B cell (primary cell): ENCODE data around the gene FBLL1. TPM values are rescaled to one million over a fixed set of nuclear protein-coding genes. Genes with fewer than 3 reads are reported as not detected.

Experiments used
- ATAC-seq: fragments of 200-7000 bp; cut with Tn5 transposase; one replicate; pipeline ENCODE4 v1.10.0; 2021; ENCODE audit warnings: low read depth, mild to moderate bottlenecking, moderate number of reproducible peaks, moderate library complexity
- CTCF ChIA-PET: fragments of 350-600 bp; sonication (Branson Sonifier 250); formaldehyde crosslinking; loops from one replicate; lab custom pipeline; 2021; ENCODE audit warnings: antibody characterized with exemption, inconsistent platforms; lab: Charles Lee
- POLR2A ChIA-PET: fragments of 350-600 bp; sonication (Branson Sonifier 250); formaldehyde crosslinking; loops from one replicate; lab custom pipeline; 2021; ENCODE audit warnings: antibody characterized with exemption; lab: Charles Lee
- DNase-seq: peaks from one replicate; pipeline ENCODE4 v3.0.0; 2013
- H2AFZ ChIP-seq: 2 replicates; pipeline ENCODE4 v1.6.1; 2012; ENCODE audit warnings: mild to moderate bottlenecking, low read depth, low read length; ENCODE audit not compliant: insufficient read depth, poor library complexity, severe bottlenecking
- H3K27ac ChIP-seq, 2 donors: 1 replicate in 1 of 2; 2 replicates in 1 of 2; pipeline ENCODE4 v1.5.1; 2012 to 2013; ENCODE audit warnings: low read length in 2 of 2, mild to moderate bottlenecking in 2 of 2, moderate library complexity in 1 of 2
- H3K27me3 ChIP-seq, 4 experiments: fragments of 200-600 bp in 1 of 4; sonication (generic) in 1 of 4; replicated peaks in 1 of 4; 1 replicate in 2 of 4; 2 replicates in 2 of 4; pipeline versions ENCODE4 v1.6.1 to v1.7.0; 2013 to 2016; ENCODE audit warnings: low read length in 3 of 4, mild to moderate bottlenecking in 2 of 4, mixed read lengths in 1 of 4, moderate library complexity in 1 of 4; ENCODE audit not compliant: insufficient read depth in 4 of 4, control insufficient read depth in 3 of 4; ENCODE audit errors: control extremely low read depth in 1 of 4
- H3K36me3 ChIP-seq, 2 experiments: replicated peaks in 1 of 2; 1 replicate in 1 of 2; 2 replicates in 1 of 2; pipeline versions ENCODE4 v1.6.1 to v1.7.1; 2013; ENCODE audit warnings: low read length in 1 of 2; ENCODE audit not compliant: insufficient read depth in 2 of 2, control insufficient read depth in 1 of 2; ENCODE audit errors: control extremely low read depth in 1 of 2, extremely low read depth in 1 of 2
- H3K4me1 ChIP-seq, 2 donors: fragments of 200-600 bp in 1 of 2; sonication (generic) in 1 of 2; 1 replicate in 1 of 2; 2 replicates in 1 of 2; pipeline versions ENCODE4 v1.5.1 to v1.6.1; 2013 to 2017; ENCODE audit warnings: low read length in 2 of 2; ENCODE audit not compliant: control insufficient read depth in 2 of 2, insufficient read depth in 2 of 2
- H3K4me2 ChIP-seq: replicated peaks from 2 replicates; pipeline ENCODE3; 2012; ENCODE audit warnings: mild to moderate bottlenecking, low read depth, low read length; ENCODE audit not compliant: poor library complexity, severe bottlenecking
- H3K4me3 ChIP-seq, 5 experiments: fragments of 200-600 bp in 1 of 5; sonication (generic) in 1 of 5; 1 replicate in 3 of 5; 2 replicates in 2 of 5; pipeline versions ENCODE4 v1.5.1 to v1.7.0; 2011 to 2016; ENCODE audit warnings: low read length in 4 of 5, mild to moderate bottlenecking in 4 of 5, low read depth in 2 of 5, control low read depth in 1 of 5, moderate library complexity in 1 of 5; ENCODE audit not compliant: insufficient read depth in 1 of 5; ENCODE audit errors: control extremely low read depth in 1 of 5, extremely low read depth in 1 of 5
- H3K79me2 ChIP-seq: fragments of 200-600 bp; sonication (generic); one replicate; pipeline ENCODE4 v1.6.0; 2016; ENCODE audit warnings: low read length; ENCODE audit not compliant: control insufficient read depth, insufficient read depth
- H3K9ac ChIP-seq: fragments of 200-600 bp; sonication (generic); 2 replicates; pipeline ENCODE4 v1.6.1; 2017; ENCODE audit warnings: mild to moderate bottlenecking, low read length, moderate library complexity
- H3K9me3 ChIP-seq, 3 donors: one replicate each; pipeline versions ENCODE4 v1.6.1 to v1.7.1; 2013; ENCODE audit warnings: low read length in 2 of 3; ENCODE audit not compliant: control insufficient read depth in 2 of 3, insufficient read depth in 1 of 3; ENCODE audit errors: control extremely low read depth in 1 of 3
- H4K20me1 ChIP-seq: 2 replicates; pipeline ENCODE4 v1.6.0; 2012; ENCODE audit warnings: mild to moderate bottlenecking, low read length; ENCODE audit not compliant: insufficient read depth, control insufficient read depth, poor library complexity, severe bottlenecking
- H3K27ac Mint-ChIP-seq: one replicate; pipeline ENCODE4 v1.8.0; 2021; ENCODE audit warnings: mixed read lengths
- H3K27me3 Mint-ChIP-seq: one replicate; pipeline ENCODE4 v1.8.0; 2021; ENCODE audit warnings: mixed read lengths
- H3K4me1 Mint-ChIP-seq: one replicate; pipeline ENCODE4 v1.8.0; 2021; ENCODE audit warnings: mixed read lengths
- H3K4me3 Mint-ChIP-seq: one replicate; pipeline ENCODE4 v1.8.0; 2021; ENCODE audit warnings: mixed read lengths
- H3K9me3 Mint-ChIP-seq: one replicate; pipeline ENCODE4 v1.8.0; 2022; ENCODE audit warnings: mixed read lengths; ENCODE audit not compliant: insufficient read depth
- CTCF ChIP-seq: fragments of 200-600 bp; IDR thresholded peaks from one replicate; pipeline ENCODE4 v1.8.0; 2022; ENCODE audit warnings: antibody characterized with exemption, mild to moderate bottlenecking
- EZH2 ChIP-seq: IDR thresholded peaks from 2 replicates; pipeline ENCODE4 v1.6.1; 2012; ENCODE audit warnings: borderline replicate concordance, low read depth, mild to moderate bottlenecking, moderate library complexity, low read length; ENCODE audit not compliant: insufficient read depth, poor library complexity, severe bottlenecking
- WGBS: methylation state at CpG from one replicate; pipeline ENCODE4 v1.1.5; 2013; ENCODE audit warnings: missing lambda C conversion rate; ENCODE audit not compliant: insufficient coverage; 5-methylcytosine and 5-hydroxymethylcytosine counted together
- intact Hi-C: fragments of 100-400 bp; cut with micrococcal nuclease; formaldehyde crosslinking; loops from one replicate; pipeline ENCODE4 v1.10.0; 2022
- polyA plus RNA-seq: library from polyadenylated mRNA; depleted of rRNA; stranded (reverse); fragments of >200 nt; gene quantifications from 2 replicates; pipeline ENCODE4 v1.2.3, GENCODE V29; 2012
- total RNA-seq, 2 donors: library from RNA; stranded (reverse); fragments of 120-200 nt in 1 of 2; gene quantifications; 1 replicate in 1 of 2; 2 replicates in 1 of 2; pipeline versions ENCODE4 v1.2.3 to v1.2.4, GENCODE V29; 2013 to 2022

Gene FBLL1
- total and polyA plus RNA-seq, 2 donors (not counting 1 experiment from before 2014, with no cell fraction given) = not detected

GRCh38 chr5:168562279-168562678, 33.2 kb downstream of the FBLL1 start:
- H3K4me1 Mint-ChIP-seq = no peaks in the 10 kb centered on the region
- Histone ChIP-seq H3K36me3 (peaks cover 16 to 62% of the 10 kb centered on the region in 2 experiments), H4K20me1 (peaks cover 19% of the 10 kb centered on the region), H3K27me3 (no peaks in the 10 kb centered on the region), H3K27ac (no peak overlapping the region), H3K4me3 (no peak overlapping the region), H3K4me1 (no peaks in the 10 kb centered on the region), H3K9ac (no peak overlapping the region), H2AFZ (no peak overlapping the region), H3K4me2 (no peak overlapping the region), H3K79me2 (peaks cover 10% of the 10 kb centered on the region), H3K9me3 (no peaks in the 10 kb centered on the region)
- ChIA-PET POLR2A (no interaction called here), CTCF (no interaction called here)
- H3K9me3 Mint-ChIP-seq = no peaks in the 10 kb centered on the region
- no peak overlapping the region for H3K27ac Mint-ChIP-seq
- no peak for TF ChIP-seq CTCF
- TF ChIP-seq EZH2 = no peak
- no peaks in the 10 kb centered on the region for H3K27me3 Mint-ChIP-seq
- ATAC-seq (no peak), DNase-seq (no peak)
- 100% methylated on average over 2 of the region's 2 CpGs for WGBS
- H3K4me3 Mint-ChIP-seq = no peak overlapping the region
- intact Hi-C loops = no loop called here

- Histone ChIP-seq H3K27me3 (no peaks in the 10 kb centered on the region), H3K4me3 (no peak overlapping the region), H3K4me2 (no peak overlapping the region), H3K36me3 (peaks cover 17 to 61% of the 10 kb centered on the region in 2 experiments), H4K20me1 (peaks cover 33% of the 10 kb centered on the region), H3K9ac (no peak overlapping the region), H2AFZ (no peak overlapping the region), H3K27ac (no peak overlapping the region), H3K9me3 (no peaks in the 10 kb centered on the region), H3K79me2 (peaks cover 18% of the 10 kb centered on the region), H3K4me1 (no peaks in the 10 kb centered on the region)
- ATAC-seq (no peak), DNase-seq (no peak)
- TF ChIP-seq EZH2 = no peak
- TF ChIP-seq CTCF = no peak
- intact Hi-C loops = no loop called here
- H3K27ac Mint-ChIP-seq = no peak overlapping the region
- no peaks in the 10 kb centered on the region for H3K9me3 Mint-ChIP-seq
- no CpG with 5 or more reads among the region's 1 CpG for WGBS
- ChIA-PET CTCF (no interaction called here), POLR2A (no interaction called here)
- H3K4me1 Mint-ChIP-seq = peaks cover 2% of the 10 kb centered on the region
- H3K27me3 Mint-ChIP-seq = no peaks in the 10 kb centered on the region
- H3K4me3 Mint-ChIP-seq = no peak overlapping the region
Observed at GRCh38 chr5:168563959-168564358, 34.9 kb downstream of the FBLL1 start.
